ENCODE measurements around the gene DISC1.
"Not testable (repeated sequence)": the region's sequence is repeated elsewhere in the genome, so short reads cannot be mapped to it uniquely, and the experiment has no call there.

DISC1 gene

DNA sequence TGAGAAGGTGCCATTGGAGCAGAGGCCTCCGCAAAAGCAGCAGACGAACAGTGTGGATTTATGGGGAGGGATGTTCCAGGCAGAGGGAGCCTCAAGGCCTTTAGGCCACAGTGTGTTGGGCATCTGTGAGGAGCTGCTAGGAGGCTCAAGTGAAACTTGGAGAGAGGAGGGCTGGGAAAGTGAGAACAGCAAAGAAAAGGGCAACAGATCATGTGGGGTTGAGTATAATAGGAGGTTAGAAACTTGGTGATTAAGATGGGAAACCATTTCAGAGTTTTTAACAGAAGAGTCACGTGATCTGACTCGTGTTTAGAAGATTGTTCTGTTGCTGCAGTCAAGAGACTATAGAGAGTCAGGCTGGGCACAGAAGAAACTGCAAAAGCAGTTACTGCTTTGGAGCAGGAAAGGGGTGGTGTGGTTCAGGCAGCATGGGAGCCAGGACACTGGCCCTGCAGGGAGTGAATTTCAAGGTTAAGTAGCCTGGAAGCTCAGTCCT lies 277.0 kb downstream of the DISC1 start:
- DNase-seq: no peak

DNA sequence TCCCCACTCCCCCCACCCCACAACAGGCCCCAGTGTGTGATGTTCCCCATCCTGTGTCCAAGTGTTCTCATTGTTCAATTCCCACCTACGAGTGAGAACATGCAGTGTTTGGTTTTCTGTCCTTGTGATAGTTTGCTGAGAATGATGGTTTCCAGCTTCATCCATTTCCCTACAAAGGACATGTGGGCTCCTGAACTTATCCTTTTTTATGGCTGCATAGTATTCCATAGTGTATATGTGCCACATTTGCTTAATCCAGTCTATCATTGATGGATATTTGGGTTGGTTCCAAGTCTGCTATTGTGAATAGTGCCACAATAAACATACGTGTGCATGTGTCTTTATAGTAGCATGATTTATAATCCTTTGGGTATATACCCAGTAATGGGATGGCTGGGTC lies 280.7 kb downstream of the DISC1 start:
- not testable (repeated sequence) for DNase-seq

- no peak for DNase-seq
These were observed 286.9 kb downstream of the DISC1 start for GRCh38 chr1:231913493-231913892.

- DNase-seq: peak in 1 of 2 experiments; percentile 35
These were observed 291.8 kb downstream of the DISC1 start for GRCh38 chr1:231918239-231919015.

GRCh38 chr1:231919239-231919885 lies 292.8 kb downstream of the DISC1 start:
- DNase-seq: no peak

- DNase-seq: peak in 1 of 2 experiments; percentile 28
These were observed 293.3 kb downstream of the DISC1 start for GRCh38 chr1:231919886-231920285.

- no peak for DNase-seq
These were observed 295.2 kb downstream of the DISC1 start for GRCh38 chr1:231921646-231922345.

DNA sequence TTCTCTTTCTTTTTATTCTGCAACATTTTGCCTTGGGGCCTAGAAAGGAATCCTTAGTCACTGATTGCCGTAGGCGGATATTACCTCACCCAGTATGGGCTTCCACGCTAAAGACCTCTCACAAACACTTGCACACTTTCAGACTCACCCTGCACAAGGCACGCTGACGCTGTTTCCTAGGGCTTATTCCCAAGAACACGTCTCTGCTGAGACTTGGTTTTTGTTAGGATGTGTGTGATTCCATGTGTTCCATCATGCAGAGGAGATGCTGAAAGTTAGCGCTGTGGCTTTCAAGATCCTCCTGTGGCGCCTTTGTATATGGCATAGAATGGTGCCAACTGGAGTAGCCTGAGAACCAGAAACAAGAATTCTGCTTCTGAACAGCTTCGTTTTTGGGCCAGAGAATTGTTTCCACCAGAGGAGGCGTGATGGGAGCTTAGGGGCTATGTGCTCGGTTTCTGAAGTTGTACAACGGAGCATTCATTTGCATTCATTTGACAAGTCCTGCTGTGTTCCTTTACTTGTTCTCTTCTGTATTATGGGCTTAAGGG lies 297.0 kb downstream of the DISC1 start:
- no peak for DNase-seq

- DNase-seq: no peak
These were observed 297.6 kb downstream of the DISC1 start for GRCh38 chr1:231924180-231924579.

DNA sequence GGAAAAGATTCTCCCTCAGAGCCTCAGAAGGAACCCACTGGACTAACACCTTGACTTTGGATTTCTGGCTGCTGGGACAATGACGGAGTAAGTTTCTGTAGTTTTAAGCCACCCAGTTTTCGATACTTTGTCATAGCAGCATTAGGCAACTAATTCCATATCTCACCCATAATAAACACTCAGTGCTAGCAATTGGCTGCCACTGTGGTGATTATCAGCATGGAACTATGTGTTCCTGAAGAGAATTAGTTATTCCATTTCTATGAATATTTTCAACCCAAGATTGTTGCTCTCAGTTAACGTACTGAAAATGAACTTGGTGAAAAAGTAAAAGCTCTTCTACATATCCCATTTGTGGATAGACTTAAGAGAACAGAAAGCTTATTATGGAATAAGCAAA lies 299.3 kb downstream of the DISC1 start:
- no peak for DNase-seq

DNA sequence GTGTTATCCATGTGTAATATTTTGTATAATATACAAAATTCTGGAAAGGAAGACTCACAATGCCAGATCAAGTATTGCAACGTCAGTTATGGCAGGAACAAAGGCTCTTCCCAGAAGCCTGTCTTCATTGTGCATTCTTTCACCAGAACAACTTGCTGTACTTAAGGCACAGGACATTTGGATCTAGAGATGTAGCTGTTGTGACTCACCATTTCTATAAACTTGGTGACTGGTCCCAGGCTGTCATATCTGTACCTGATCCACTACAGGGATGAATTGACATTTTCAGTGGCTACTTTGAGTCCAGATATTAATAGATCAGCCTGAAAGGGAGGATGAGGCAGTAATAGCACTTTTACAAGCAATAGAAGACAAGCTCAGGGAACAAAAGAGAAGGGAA lies 299.8 kb downstream of the DISC1 start:
- no peak for DNase-seq

DNA sequence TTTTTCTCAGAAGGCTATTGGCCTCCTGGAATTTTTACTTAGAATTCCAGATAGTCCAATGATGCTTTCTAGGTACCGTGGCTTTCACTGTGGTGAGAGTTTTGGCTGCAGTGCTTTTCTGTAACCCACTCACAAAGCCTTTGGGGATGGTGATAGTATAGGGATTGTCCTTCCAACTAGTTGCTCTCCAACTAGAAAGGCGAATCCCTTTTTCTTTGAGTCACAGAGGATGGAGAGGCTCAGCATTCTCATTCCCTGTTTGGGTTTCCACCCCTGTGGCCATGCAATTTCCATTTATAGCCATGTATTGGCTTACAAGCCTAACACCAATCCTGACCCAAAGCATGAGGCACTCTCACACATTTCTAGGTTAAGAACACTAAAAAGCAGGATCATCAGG lies 300.3 kb downstream of the DISC1 start:
- DNase-seq: no peak

DNA sequence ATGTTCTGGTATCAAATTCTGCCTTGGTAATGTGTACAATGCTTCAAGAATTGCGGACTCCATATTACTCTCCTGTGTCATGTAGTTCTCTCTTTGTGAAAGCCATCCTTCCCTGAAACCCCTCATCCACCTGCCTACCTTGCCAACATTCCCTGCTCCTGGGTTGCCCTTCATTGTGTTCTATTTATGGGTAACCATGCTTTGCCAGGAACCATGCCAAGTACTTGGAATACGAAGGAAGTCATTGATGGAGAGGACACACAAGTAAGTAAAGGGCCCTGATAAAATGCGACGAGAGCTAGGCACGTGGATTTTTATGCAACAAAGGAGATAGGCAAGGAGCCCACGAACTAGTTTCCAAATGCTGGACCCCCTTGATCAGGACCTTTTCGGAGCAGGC lies 300.8 kb downstream of the DISC1 start:
- no peak for DNase-seq

GRCh38 chr1:231929311-231929710 lies 302.7 kb downstream of the DISC1 start:
- DNase-seq: no peak

- no peak for DNase-seq
These were observed 303.8 kb downstream of the DISC1 start for GRCh38 chr1:231930257-231930947.

DNA sequence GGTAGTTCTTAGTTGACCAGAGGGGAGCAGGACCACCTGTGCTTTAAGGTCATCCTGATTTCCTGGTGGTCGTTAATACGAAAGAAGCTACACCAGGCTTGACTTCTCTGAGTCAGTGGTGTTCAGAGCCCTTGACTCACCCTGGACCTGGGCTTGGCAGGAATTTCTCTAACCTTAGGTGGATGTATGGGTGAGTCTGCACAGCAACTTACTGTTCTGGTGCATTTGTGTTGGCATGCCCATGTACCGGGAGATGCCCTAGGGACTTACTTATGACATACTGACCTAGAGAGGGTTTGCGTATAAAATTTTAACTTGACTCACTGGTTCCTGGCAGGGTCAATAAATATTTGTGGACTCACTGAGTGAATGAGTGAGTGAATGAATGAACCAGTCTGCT lies 304.6 kb downstream of the DISC1 start:
- DNase-seq: no peak

DNA sequence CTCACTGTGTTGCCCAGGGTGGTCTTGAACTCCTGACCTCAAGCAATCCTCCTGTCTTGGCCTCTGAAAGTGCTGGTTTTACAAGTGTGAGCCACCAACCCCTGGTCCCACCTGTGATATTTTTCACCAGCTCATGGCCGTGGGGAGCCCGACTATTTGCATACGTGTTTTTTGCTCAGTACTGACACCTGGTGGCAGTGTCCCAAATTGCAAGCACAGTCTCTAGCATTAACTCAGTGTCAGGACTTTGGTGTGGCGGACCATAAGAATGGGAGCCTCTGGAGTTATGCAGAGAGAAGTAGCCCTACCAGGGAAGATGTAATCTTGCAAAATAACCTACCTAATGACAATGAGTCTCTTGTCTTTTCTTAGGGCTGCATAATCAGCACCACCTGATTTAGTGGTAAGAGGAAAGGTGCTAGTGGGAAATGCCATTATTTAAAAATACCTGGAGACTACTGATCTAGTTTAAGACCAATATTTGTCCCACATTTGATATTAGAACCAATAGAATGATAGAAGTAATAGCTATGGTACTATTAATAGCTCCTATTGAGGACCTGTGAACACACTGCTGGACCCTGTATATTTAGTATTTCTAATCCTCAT lies 305.4 kb downstream of the DISC1 start:
- peak; percentile 79 to 81 for DNase-seq

DNA sequence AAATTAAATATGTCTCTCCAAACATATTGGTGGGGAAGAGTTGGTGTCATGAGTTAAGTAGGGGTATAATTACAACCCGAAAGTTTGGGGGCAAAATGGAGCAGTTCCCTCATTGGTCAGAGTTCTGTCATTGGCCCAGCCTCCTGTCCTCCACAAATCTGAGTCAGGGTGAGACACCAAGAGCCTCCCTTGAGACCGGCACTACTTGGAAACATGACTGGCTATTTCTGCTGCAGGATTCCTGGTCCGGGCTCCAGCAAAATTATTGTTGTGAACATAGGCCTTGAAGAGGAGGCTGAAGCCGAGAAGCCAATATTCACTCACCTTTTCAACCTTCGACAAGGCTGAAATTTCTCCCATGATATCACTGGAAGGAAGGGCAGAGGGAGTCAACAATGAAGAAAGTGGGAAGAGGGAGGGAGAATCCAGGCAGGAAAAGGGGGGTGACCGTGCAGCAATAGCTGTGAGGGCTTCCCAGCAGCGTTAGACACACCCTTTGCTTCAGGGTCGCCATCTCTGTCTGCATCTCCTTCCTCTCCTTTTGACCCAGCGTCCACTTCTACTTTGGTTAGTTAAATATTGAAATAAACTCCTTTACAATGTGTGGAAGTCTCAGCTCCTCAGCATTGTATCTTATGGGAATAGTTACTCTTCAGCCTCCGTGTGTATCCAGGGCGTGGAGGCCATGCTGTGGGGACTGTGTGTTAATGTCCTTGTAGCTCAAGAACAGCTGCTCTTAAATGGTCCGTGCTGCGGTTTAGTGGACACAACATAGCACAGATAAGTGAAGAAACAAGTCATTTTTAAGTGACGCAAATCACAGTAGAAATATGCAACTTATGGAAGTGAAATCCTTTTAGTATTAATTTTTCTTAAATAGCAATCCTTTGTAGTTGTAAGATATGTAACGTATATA lies 307.4 kb downstream of the DISC1 start:
- DNase-seq: no peak

DNA sequence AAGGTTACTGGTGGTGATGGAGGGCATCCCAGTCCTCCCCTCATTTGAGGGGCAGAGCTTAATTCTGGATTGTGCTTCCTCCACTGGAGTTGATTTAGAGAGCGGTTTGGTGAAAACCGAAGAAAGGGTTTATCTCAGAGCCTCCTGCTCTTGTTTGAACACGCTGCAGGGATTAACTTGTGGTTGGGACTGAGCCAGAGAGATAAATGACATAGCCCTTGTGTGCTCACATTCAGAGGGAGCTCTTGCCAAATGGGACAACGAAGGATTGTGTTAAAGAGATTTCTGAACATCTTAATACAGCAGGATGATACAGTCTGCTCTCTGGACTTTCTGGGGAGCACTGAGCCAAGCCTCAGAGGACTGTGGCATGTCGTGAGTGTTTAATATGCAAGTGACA lies 308.2 kb downstream of the DISC1 start:
- DNase-seq: no peak

GRCh38 chr1:231935856-231936255 lies 309.3 kb downstream of the DISC1 start:
- DNase-seq: no peak

Data from activated T-cell treated with anti-CD3 and anti-CD28 coated beads, Interleukin-2, amount 50 U/mL, for 48 hours (primary cell).